HT-29 (cell line): ENCODE results near the gene ACOT12. TPM values are rescaled to one million over a fixed set of nuclear protein-coding genes. Genes with fewer than 3 reads are reported as not detected.
"Not testable (repeated sequence)": the region's sequence is repeated elsewhere in the genome, so short reads cannot be mapped to it uniquely, and the experiment has no call there.

Experiments
- DNase-seq: peaks from one replicate; pipeline ENCODE4 v3.0.0-alpha.2; 2015; ENCODE audit warnings: low spot score
- total RNA-seq: library from RNA; depleted of rRNA; stranded (reverse); fragments of >200 nt; shearing (Covaris generic); gene quantifications from 2 replicates; pipeline ENCODE4 v1.2.3, GENCODE V29; 2014; rRNA removed

Gene ACOT12
- total RNA-seq, 1 experiment from 2014 or later = not detected

DNA sequence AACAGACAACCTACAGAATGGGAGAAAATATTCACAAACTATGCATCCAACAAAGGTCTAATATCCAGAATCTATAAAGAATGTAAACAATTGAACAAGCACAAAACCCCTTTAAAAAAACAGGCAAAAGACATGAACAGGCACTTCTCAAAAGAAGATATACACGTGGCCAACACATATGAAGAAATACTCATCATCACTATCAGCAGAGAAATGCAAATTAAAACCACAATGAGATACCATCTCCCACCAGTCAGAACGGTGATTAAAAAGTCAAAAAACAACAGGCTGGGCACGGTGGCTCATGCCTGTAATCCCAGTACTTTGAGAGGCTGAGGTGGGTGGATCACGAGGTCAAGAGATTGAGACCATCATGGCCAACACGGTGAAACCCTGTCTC, 99.9 kb downstream of the ACOT12 start:
- not testable (repeated sequence) for DNase-seq

DNA sequence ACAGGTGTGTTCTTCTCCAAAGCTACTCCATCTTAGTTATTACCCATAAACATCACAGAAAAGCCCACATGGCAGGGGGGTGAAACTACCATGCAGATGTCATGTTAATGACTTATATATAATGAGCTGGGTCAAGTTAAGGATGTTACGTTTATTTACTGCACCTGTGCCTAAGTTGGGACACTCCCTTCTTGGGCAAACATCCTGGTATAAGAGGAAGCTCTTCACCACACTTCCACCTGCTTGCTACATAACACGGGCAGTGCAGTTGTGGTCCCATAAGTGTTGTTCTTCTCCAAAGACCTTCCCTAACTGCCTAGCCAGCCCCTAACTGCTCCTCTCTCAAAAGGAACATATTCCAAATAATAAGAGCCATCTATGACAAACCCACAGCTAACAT, 101.8 kb downstream of the ACOT12 start:
- no peak for DNase-seq

DNA sequence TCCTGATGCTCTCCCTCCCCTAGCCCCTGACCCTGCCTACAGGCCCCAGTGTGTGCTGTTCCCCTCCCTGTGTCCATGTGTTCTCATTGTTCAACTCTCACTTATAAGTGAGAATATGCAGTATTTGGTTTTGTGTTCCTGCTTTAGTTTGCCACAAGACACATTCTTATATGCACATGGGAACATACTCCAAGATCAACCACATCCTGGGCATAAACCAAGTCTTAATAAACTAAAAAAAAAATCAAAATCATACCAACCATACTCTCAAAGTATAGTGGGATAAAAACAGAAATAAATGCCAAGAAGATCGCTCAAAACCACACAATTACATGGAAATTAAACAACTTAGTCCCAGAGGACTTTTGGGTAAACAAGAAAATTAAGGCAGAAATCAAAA, 103.8 kb downstream of the ACOT12 start:
- no peak for DNase-seq

DNA sequence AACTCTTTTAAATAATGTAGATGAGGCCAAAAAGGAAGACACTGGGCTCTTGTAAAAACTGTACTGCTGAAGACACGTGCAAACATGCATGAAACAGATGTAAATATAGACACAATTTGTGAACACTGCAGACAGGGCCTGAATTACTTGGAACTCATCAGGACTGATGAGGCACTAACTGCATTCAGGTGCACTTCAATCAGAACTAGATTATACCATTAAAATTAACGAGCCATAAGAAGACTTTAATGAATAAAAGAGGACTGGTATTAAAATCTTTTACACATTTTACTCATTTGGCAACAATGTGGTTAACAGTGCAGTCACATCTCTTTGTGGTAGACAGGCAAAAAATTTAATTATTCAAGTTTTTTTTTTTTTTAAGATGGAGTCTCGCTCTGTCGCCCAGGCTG, 105.9 kb downstream of the ACOT12 start:
- no peak for DNase-seq

DNA sequence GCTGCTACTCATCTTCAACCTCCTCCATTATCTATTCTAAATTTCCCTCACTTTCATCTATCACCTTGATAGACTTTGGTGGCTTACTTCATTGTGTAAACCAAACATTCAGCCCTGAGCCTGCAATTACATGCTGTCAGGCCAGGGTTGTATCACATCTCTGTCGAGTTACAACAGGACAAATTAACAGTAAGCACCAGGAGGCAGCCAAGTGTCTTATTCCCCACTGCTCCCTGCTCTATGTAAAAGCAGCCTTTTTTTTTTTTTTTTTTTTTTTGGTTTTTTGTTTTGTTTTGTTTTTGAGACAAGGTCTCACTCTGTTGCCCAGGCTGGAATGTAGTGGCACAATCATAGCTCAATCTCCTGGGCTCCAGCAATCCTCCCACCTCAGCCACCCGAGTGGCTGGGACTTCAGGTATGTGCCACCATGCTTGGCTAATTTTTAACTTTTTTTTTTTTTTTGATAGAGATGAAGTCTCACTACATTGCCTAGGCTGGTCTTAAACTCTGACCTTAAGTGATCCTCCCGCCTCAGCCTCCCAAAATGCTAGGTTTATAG, 107.8 kb downstream of the ACOT12 start:
- DNase-seq = no peak

DNA sequence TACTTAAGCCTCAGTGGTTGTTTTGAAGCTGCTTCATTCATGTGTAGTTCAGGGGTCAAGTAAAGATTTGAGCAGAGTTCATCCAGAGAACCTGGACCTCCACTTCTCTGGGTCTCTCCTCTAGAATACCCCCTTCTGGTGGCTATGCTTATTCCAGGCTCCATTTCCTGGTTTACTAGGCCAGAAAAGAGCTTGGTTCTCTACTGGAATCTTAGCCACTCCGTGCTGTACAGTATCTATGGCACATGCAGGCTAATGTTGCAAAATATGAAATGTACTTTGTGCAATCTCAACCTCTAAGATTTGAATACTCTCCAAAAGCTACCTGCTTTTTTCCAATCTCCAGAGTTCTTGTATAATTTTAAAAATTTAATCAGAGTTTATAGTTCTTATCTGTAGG, 110.0 kb downstream of the ACOT12 start:
- no peak for DNase-seq

Other genes with a start within 250 kb of the ACOT12 start
- 0.44 TPM in 1 of 2 replicates, not detected in the other for gene CKMT2, start 160.8 kb downstream of the ACOT12 start, total RNA-seq
- gene ZCCHC9, start 92.5 kb downstream of the ACOT12 start, total RNA-seq = 10.3 and 11.2 TPM in 2 replicates